Frontal cortex (tissue), 4 donors: ENCODE results near the gene QRSL1. TPM values are rescaled to one million over a fixed set of nuclear protein-coding genes. Genes with fewer than 3 reads are reported as not detected.
A peak's percentile ranks its signal among the peaks of the same experiment; 100 is the strongest.
"Not testable (repeated sequence)": the region's sequence is repeated elsewhere in the genome, so short reads cannot be mapped to it uniquely, and the experiment has no call there.

Experiments
- DNase-seq, 2 donors: peaks; one replicate each; pipeline ENCODE4 v3.0.0; 2012; ENCODE audit warnings: low spot score in 2 of 2
- FAIRE-seq: peaks from 2 replicates; lab custom pipeline; 2012; peaks lifted over from hg19 to GRCh38; lab: Jason Lieb, UNC
- total RNA-seq: library from RNA; depleted of rRNA; stranded (reverse); fragments of >200 nt; gene quantifications from one replicate; pipeline ENCODE4 v1.2.3, GENCODE V29; 2014
- donor health status: control.
- donor health status: control.
- donor health status: control.

The QRSL1 gene
- total RNA-seq, 1 donor from 2014 or later, result 17.5 TPM

GRCh38 chr6:106667022-106667402, 37.6 kb downstream of the QRSL1 start:
- FAIRE-seq, result no peak

GRCh38 chr6:106670236-106670635, 40.9 kb downstream of the QRSL1 start:
- FAIRE-seq (no peak), DNase-seq (no peak)

More at GRCh38 chr6:106667022-106667402, 37.6 kb downstream of the QRSL1 start:
- DNase-seq, result no peak

- FAIRE-seq (no peak), DNase-seq (no peak)
Measured at GRCh38 chr6:106671651-106672050, 42.3 kb downstream of the QRSL1 start.

GRCh38 chr6:106674541-106675229, 45.3 kb downstream of the QRSL1 start:
- DNase-seq, result no peak
- no peak for FAIRE-seq

- DNase-seq, result no peak
- no peak for FAIRE-seq
Measured at GRCh38 chr6:106677282-106677681, 47.9 kb downstream of the QRSL1 start.

- FAIRE-seq (no peak), DNase-seq (no peak)
Measured at GRCh38 chr6:106684011-106684410, 54.6 kb downstream of the QRSL1 start.

GRCh38 chr6:106685833-106686232, 56.5 kb downstream of the QRSL1 start:
- DNase-seq, result no peak
- no peak for FAIRE-seq

- DNase-seq, result no peak
- no peak for FAIRE-seq
Measured at GRCh38 chr6:106688177-106688951, 59.0 kb downstream of the QRSL1 start.

GRCh38 chr6:106692112-106692818, 62.9 kb downstream of the QRSL1 start:
- peak in 1 of 2 donors; percentile 22 for DNase-seq
- FAIRE-seq, result no peak

- FAIRE-seq, result no peak
- DNase-seq, result no peak
Measured at GRCh38 chr6:106692819-106693208, 63.4 kb downstream of the QRSL1 start.

- FAIRE-seq (no peak), DNase-seq (no peak)
Measured at GRCh38 chr6:106693418-106693817, 64.0 kb downstream of the QRSL1 start.

- DNase-seq (no peak), FAIRE-seq (no peak)
Measured at GRCh38 chr6:106694343-106694742, 65.0 kb downstream of the QRSL1 start.

GRCh38 chr6:106700581-106700980, 71.2 kb downstream of the QRSL1 start:
- DNase-seq (no peak), FAIRE-seq (no peak)

GRCh38 chr6:106701201-106701600, 71.8 kb downstream of the QRSL1 start:
- not testable (repeated sequence) for DNase-seq, FAIRE-seq

GRCh38 chr6:106702046-106702445, 72.7 kb downstream of the QRSL1 start:
- FAIRE-seq (no peak), DNase-seq (no peak)

GRCh38 chr6:106702451-106703110, 73.2 kb downstream of the QRSL1 start:
- FAIRE-seq (no peak), DNase-seq (no peak)

GRCh38 chr6:106704327-106704726, 74.9 kb downstream of the QRSL1 start:
- no peak for FAIRE-seq
- DNase-seq, result no peak

- DNase-seq (no peak), FAIRE-seq (no peak)
Measured at GRCh38 chr6:106705156-106705555, 75.8 kb downstream of the QRSL1 start.

- FAIRE-seq, result no peak
Measured at GRCh38 chr6:106710580-106710979, 81.2 kb downstream of the QRSL1 start.

GRCh38 chr6:106714281-106714680, 84.9 kb downstream of the QRSL1 start:
- DNase-seq, result no peak
- FAIRE-seq, result no peak

More at GRCh38 chr6:106710580-106710979, 81.2 kb downstream of the QRSL1 start:
- DNase-seq, result no peak
